Fibroblast of the aortic adventitia (primary cell): ENCODE data around the gene WDR27. TPM values are rescaled to one million over a fixed set of nuclear protein-coding genes. Genes with fewer than 3 reads are reported as not detected.

ENCODE experiments used
- DNase-seq: peaks from one replicate; pipeline ENCODE4 v3.0.0-alpha.2; 2010; ENCODE audit warnings: low read depth
- H3K4me3 ChIP-seq: 2 replicates; pipeline ENCODE4 v1.5.1; 2011; ENCODE audit warnings: low read depth, mild to moderate bottlenecking, control low read depth, low read length, moderate library complexity
- CTCF ChIP-seq: IDR thresholded peaks from 2 replicates; pipeline ENCODE4 v1.5.1; 2011; ENCODE audit warnings: mild to moderate bottlenecking, low read length, control low read depth, inconsistent platforms; ENCODE audit not compliant: insufficient read depth
- total RNA-seq: library from RNA; depleted of rRNA; stranded (reverse); fragments of >200 nt; gene quantifications from 2 replicates; pipeline ENCODE4 v1.2.3, GENCODE V29; 2012; ENCODE audit warnings: low replicate concordance

The WDR27 gene
- total RNA-seq, 1 donor: 19.9 TPM

GRCh38 chr6:169421586-169422264 lies 280.1 kb downstream of the WDR27 start:
- H3K4me3 ChIP-seq: no peak overlapping the region
- no peak for DNase-seq
- no peak for TF ChIP-seq CTCF

GRCh38 chr6:169420912-169421543 lies 280.8 kb downstream of the WDR27 start:
- no peak for DNase-seq
- no peak overlapping the region for H3K4me3 ChIP-seq
- TF ChIP-seq CTCF: peak; percentile 43

- no peak for TF ChIP-seq CTCF
- no peak for DNase-seq
- no peak overlapping the region for H3K4me3 ChIP-seq
These were observed 284.7 kb downstream of the WDR27 start for GRCh38 chr6:169417101-169417500.

GRCh38 chr6:169416249-169416648 lies 285.6 kb downstream of the WDR27 start:
- no peak for TF ChIP-seq CTCF
- no peak for DNase-seq
- no peak overlapping the region for H3K4me3 ChIP-seq

- no peak overlapping the region for H3K4me3 ChIP-seq
- no peak for TF ChIP-seq CTCF
- DNase-seq: no peak
These were observed 286.6 kb downstream of the WDR27 start for GRCh38 chr6:169415179-169415578.

GRCh38 chr6:169411722-169412121 lies 290.1 kb downstream of the WDR27 start:
- no peak for DNase-seq
- TF ChIP-seq CTCF: no peak
- H3K4me3 ChIP-seq: no peak overlapping the region

- TF ChIP-seq CTCF: no peak
- no peak for DNase-seq
These were observed 290.5 kb downstream of the WDR27 start for GRCh38 chr6:169411296-169411695.

More at GRCh38 chr6:169411296-169411695, 290.5 kb downstream of the WDR27 start:
- no peak overlapping the region for H3K4me3 ChIP-seq
